ENCODE data around the gene FXYD4.

DNA sequence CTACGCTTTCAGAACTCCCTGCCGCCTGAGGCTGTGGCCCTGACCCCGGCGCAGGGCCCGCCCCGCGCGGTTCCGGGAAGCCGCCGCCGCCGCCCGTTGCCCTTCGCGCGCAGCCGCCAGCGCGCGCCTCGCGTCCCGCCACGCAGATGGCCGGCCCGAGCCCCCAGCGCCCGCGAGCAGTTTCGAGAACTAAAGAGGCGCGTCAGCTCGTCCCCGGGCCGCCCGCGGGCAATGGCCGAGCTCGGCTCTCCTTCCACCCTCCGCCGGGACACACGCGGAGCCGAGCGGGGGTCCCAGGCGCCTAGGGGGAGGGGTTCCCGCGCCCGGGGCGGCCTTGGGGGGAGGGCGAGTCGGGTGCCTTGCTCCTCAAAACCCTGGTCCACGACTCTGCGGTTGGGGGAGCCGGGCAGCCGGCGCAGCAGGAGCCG, 35.7 kb downstream of the FXYD4 start:
- TF ChIP-seq, protein P1, sequence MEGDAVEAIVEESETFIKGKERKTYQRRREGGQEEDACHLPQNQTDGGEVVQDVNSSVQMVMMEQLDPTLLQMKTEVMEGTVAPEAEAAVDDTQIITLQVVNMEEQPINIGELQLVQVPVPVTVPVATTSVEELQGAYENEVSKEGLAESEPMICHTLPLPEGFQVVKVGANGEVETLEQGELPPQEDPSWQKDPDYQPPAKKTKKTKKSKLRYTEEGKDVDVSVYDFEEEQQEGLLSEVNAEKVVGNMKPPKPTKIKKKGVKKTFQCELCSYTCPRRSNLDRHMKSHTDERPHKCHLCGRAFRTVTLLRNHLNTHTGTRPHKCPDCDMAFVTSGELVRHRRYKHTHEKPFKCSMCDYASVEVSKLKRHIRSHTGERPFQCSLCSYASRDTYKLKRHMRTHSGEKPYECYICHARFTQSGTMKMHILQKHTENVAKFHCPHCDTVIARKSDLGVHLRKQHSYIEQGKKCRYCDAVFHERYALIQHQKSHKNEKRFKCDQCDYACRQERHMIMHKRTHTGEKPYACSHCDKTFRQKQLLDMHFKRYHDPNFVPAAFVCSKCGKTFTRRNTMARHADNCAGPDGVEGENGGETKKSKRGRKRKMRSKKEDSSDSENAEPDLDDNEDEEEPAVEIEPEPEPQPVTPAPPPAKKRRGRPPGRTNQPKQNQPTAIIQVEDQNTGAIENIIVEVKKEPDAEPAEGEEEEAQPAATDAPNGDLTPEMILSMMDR (conservative IDR thresholded peaks at IDR 0.05; ENCODE audit: low read length), result no peak
- TF ChIP-seq EZH2phosphoT487 (IDR thresholded peaks at IDR 0.05; ENCODE audit: borderline replicate concordance), result no peak
